GM12875 (cell line): ENCODE measurements around the gene ASH1L.

Experiments used
- H3K4me3 ChIP-seq: one replicate; pipeline ENCODE4 v1.5.1; 2011; ENCODE audit warnings: low read depth, low read length, control low read depth
- TF ChIP-seq, protein P1 (sequence below): IDR thresholded peaks from 2 replicates; pipeline ENCODE4 v1.5.1; 2011; ENCODE audit warnings: low read depth, mild to moderate bottlenecking, control low read depth, inconsistent platforms, low read length, moderate library complexity, borderline replicate concordance; ENCODE audit not compliant: insufficient read depth

Gene ASH1L

GRCh38 chr1:155320661-155321617, 241.7 kb downstream of the ASH1L start, which contains the start of gene RUSC1:
TSS of gene RUSC1 (plus strand) at chr1:155320894. CDS start at chr1:155321774, 880 bp downstream.
- TF ChIP-seq, protein P1, sequence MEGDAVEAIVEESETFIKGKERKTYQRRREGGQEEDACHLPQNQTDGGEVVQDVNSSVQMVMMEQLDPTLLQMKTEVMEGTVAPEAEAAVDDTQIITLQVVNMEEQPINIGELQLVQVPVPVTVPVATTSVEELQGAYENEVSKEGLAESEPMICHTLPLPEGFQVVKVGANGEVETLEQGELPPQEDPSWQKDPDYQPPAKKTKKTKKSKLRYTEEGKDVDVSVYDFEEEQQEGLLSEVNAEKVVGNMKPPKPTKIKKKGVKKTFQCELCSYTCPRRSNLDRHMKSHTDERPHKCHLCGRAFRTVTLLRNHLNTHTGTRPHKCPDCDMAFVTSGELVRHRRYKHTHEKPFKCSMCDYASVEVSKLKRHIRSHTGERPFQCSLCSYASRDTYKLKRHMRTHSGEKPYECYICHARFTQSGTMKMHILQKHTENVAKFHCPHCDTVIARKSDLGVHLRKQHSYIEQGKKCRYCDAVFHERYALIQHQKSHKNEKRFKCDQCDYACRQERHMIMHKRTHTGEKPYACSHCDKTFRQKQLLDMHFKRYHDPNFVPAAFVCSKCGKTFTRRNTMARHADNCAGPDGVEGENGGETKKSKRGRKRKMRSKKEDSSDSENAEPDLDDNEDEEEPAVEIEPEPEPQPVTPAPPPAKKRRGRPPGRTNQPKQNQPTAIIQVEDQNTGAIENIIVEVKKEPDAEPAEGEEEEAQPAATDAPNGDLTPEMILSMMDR = no peak

DNA sequence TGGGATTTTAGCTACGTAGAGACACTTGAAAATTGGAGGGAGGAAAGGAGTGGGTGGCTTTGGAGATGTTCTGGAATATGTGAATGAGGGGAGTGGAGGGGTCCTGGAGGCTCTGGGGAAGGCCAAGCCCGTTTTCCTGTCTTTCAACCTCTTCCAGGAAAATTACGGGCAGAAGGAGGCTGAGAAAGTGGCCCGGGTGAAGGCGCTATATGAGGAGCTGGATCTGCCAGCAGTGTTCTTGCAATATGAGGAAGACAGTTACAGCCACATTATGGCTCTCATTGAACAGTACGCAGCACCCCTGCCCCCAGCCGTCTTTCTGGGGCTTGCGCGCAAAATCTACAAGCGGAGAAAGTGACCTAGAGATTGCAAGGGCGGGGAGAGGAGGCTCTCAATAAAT, 242.4 kb downstream of the ASH1L start:
- no peak overlapping the region for H3K4me3 ChIP-seq
- TF ChIP-seq, protein P1 = no peak

More at GRCh38 chr1:155320661-155321617, 241.7 kb downstream of the ASH1L start, which contains the start of gene RUSC1:
- H3K4me3 ChIP-seq = no peak within 1 kb of the TSS

- H3K4me3 ChIP-seq = no peak overlapping the region
- TF ChIP-seq, protein P1 = no peak
Measured at GRCh38 chr1:155319536-155319935, 243.1 kb downstream of the ASH1L start.

DNA sequence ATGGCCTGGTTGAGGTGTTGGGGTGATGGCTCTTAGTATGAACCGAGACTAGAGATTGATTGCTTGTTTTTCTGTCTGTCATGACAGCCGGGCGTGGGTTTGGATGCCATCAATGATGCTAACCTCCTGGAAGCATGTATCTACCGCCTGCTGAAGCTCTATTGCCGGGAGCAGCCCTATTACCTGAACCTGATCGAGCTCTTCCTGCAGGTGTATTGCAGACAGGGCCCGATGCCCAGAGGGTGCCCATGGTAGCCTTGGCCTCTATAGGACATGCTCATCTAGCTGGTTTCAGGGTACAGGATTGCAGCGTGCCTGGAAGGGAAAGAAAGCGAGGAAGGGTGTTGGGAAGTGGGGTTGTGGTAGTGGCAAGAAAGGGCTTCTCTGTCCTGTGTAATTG, 244.5 kb downstream of the ASH1L start:
- TF ChIP-seq, protein P1 = no peak
- H3K4me3 ChIP-seq = no peak overlapping the region

DNA sequence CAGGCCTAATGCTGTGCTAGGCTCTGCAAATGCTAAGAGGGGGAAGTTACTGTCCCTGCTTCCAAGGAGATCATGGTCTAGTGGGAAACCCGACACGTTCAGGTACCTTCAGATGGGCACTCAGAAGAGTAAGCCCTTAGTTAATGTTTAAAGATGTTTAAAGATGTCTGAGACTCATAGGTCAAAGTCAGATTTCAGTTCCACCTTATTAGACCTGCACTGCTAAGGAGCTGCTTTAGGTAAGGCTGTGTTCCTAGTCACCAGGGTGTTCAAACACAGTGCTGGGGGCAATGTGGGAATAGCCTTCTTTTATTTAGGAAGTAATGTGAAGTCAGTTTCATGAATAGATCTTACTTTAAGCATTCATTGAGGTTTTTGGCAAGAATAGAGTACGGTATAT, 245.7 kb downstream of the ASH1L start:
- TF ChIP-seq, protein P1 = no peak
- no peak overlapping the region for H3K4me3 ChIP-seq

DNA sequence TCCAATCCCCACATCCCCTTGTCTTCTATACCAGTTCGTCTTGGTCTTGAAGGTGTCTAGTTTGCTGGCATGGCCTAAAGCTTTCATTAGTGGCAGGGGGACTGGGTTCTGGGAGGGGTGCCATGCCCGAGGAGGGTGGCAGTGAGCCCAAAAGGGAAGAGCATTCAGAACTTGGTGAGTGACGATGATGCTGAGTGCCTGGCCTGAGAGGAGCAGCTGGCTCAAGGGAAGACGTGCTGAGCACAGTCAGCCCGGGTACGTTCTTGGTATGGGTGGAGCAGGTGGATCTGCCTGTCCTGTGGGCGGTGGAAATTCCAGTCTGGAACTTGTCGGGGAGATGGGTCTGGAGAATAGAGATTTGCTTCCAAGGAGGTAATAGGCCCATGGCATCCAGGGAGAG, 249.3 kb downstream of the ASH1L start:
- TF ChIP-seq, protein P1 = no peak
- no peak overlapping the region for H3K4me3 ChIP-seq
